NT2/D1 (cell line): ENCODE data around the gene CLDN1.

Source experiments
- SUZ12 ChIP-seq: IDR thresholded peaks from 2 replicates; pipeline ENCODE4 v1.6.1; 2011; ENCODE audit not compliant: insufficient read length, insufficient read depth; ENCODE audit errors: extremely low read depth
- YY1 ChIP-seq: IDR thresholded peaks from 2 replicates; pipeline ENCODE4 v1.6.1; 2011; ENCODE audit not compliant: insufficient read length, insufficient read depth
- ZNF274 ChIP-seq: IDR thresholded peaks from 2 replicates; pipeline ENCODE4 v1.6.1; 2011; ENCODE audit warnings: mild to moderate bottlenecking, low read depth, low read length

DNA sequence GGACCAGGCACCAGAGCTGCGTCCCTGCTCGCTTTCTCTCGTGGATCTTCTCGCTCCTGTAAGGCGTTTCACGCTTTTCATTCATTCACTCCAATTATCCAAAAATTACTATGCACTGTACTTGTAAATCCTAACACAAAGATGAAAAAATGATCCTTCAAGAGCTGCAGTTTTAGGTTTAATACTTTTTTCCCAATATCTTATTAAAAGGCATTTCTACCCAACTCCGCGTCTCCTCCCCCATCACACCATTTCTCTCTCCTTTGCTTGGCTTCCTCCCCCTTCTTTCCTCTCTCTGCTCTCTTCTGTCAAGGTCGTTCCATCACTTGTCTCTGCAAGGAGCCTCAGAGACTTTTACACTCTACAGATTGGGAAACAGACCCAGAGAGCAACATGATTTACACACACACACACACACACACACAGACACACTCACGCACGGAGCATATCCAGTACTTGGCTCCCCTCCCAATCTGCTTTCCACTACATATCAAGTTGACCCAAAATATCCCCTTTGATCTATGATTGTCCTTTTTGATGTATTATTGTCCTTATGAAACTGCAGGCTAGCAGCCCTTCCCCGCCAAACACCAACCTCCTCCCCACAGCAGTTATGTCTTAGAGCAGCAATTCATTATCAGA lies 479 bp upstream of the CLDN1 start:
- TF ChIP-seq ZNF274, result no peak
- no peak for TF ChIP-seq YY1
- no peak for TF ChIP-seq SUZ12
